AG09319 (cell line): ENCODE results near the gene GNB5.

Experiments
- DNase-seq: peaks from one replicate; pipeline ENCODE4 v3.0.0-alpha.2; 2010; ENCODE audit warnings: low read depth; ENCODE audit errors: extremely low read depth
- TF ChIP-seq, protein P1 (sequence below): IDR thresholded peaks from 2 replicates; pipeline ENCODE4 v1.5.1; 2011; ENCODE audit warnings: low read depth, mild to moderate bottlenecking, inconsistent platforms, low read length, moderate library complexity

The GNB5 gene

DNA sequence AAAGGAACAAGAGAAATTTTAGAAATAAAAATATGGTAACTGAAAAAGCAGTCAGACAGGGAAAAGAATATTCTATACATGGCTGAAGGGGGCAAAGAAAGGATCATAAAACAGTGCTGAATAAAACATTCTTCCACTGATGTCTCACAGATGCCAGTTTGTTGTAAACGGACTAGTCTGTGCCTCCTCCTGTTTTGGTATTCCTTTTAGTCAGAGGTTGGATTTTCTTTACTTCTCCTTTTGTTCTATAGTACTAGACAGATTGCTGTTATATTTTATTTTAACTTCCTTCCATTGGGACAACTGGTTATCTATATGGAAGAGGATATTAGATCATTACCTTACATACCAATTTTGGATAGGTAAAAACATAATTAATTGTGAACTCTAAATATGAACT is 16.0 kb upstream of the GNB5 start:
- TF ChIP-seq, protein P1, sequence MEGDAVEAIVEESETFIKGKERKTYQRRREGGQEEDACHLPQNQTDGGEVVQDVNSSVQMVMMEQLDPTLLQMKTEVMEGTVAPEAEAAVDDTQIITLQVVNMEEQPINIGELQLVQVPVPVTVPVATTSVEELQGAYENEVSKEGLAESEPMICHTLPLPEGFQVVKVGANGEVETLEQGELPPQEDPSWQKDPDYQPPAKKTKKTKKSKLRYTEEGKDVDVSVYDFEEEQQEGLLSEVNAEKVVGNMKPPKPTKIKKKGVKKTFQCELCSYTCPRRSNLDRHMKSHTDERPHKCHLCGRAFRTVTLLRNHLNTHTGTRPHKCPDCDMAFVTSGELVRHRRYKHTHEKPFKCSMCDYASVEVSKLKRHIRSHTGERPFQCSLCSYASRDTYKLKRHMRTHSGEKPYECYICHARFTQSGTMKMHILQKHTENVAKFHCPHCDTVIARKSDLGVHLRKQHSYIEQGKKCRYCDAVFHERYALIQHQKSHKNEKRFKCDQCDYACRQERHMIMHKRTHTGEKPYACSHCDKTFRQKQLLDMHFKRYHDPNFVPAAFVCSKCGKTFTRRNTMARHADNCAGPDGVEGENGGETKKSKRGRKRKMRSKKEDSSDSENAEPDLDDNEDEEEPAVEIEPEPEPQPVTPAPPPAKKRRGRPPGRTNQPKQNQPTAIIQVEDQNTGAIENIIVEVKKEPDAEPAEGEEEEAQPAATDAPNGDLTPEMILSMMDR = no peak
- no peak for DNase-seq

DNA sequence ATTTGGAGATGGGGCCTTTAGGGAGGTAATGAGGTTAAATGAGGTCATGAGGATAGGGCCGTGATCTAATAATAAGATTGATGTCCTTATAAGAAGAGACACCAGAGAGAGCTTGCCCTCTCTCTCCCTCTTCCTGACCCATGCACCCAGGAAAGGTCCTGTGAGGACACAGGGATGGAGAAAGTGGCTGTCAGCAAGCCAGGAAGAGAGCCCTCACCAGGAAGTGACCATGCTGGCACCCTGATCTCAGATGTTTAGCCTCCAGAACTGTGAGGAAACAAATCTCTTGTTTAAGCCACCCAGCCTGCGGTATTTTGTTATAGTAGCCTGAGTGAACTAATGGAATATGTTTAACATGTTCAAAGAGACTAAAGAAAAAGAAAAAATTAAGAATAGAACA is 15.3 kb upstream of the GNB5 start:
- TF ChIP-seq, protein P1 = no peak
- no peak for DNase-seq

DNA sequence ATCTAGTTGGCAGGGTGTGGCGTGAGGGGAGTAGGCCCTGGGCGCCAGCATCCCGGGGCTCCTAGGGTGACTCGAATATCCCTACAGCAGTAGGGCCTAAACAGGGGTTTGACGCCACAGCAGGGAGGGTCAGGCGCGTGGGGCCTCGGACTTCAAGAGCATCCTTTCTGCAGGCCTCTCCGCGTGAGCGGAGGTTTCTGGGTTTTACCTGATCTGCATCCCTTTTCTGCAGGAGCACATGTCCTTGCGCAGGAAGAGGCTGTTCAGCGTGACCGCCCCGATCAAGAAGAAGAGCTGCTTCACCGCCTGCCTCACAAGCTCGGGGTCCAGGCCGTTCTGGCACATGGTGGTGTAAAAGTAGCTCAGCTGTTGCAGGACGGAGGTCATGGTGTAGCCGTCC is 13.5 kb upstream of the GNB5 start:
- no peak for DNase-seq
- TF ChIP-seq, protein P1 = no peak

DNA sequence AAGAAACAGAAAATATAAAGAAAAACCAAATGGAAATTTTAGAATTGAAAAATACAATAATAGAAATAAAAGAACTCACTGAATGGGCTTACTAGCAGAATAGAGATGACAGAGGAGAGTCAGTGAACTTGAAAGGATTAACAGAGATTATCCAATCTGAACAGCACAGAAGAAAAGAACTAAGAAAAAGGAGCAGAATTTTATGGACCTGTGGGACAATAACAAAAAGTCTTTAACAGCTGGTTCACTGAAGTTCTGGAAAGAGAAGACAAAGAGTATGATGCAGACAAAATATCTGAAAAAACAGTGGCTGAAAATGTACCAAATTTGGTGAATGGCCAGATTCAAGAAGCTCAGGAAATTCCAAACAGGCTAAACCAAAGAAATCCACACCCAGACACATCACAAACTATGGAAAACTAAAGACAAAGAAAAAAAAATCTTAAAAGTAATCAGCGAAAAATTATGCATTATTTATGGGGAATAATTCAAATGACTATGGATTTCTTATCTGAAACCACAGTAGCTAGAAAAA is 9.7 kb upstream of the GNB5 start:
- DNase-seq = no peak
- TF ChIP-seq, protein P1 = no peak

DNA sequence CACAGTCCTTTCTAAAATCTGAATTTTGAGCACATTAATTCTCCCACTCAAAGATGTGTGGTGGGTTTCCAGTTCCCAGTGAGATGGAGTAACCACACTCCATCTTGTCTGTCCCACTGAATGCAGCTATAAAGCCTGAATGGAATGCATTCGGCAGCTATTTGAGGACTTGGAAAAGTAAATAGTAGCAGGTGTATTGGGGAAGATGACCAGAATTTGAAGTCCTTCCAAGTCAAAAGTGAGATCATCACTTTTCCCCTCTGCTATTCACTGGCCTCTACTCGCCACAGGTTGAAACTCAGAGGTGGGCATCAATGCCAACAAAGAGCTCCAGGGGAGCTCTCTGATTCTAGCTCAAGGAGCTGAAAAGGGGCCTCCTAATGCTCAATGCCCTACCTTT is 8.1 kb upstream of the GNB5 start:
- DNase-seq = no peak
- TF ChIP-seq, protein P1 = no peak

DNA sequence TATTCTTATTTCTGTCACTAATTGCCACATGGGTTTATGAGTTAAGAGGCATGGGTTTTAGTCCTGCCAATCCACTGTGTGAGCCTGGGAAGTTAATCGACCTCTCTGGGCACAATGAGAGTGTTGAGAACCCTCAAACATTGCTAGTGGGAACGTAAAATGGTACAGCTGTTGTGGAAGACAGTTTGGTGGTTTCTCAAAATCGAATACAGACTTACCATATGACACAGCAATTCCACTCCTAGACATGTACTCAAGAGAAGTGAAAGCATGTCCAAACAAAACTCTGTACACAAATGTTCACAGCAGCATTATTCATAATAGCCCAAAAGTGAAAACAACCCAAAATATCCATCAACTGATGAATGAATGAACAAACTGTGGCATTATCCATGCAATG is 5.7 kb upstream of the GNB5 start:
- no peak for DNase-seq
- TF ChIP-seq, protein P1 = no peak

DNA sequence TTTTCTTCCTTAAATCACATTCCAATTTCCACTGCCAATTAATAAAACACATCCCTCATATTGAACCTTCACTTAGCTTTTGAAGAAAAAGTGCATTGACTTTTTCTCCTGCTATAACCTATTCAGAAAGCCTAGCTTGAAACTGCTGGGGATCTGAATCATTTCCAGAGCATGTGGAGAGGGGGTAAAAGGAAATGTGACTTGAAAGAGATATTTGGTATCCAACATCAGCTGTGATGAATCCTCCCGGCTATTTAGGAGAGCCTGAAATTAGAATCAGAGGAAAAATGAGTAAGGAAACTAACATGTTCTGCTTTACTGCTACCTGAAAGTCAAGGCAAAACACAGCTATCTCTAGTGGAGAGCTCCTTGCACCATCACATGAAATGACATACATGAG is 2.6 kb upstream of the GNB5 start:
- no peak for DNase-seq
- TF ChIP-seq, protein P1 = no peak
